Upper lobe of left lung (tissue), 4 donors: ENCODE data around the gene PPP6C.
"Not testable (repeated sequence)": the region's sequence is repeated elsewhere in the genome, so short reads cannot be mapped to it uniquely, and the experiment has no call there.

ENCODE experiments used
- EP300 ChIP-seq, 4 donors: sonication (generic); formaldehyde crosslinking; IDR thresholded peaks; one replicate each; pipeline ENCODE4 v1.5.1; 2017; ENCODE audit warnings: antibody characterized with exemption in 4 of 4, control low read depth in 2 of 4
- POLR2A ChIP-seq, 4 donors: fragments of 450-650 bp; IDR thresholded peaks; one replicate each; pipeline ENCODE4 v1.5.1; 2016 to 2017; ENCODE audit warnings: antibody characterized with exemption in 4 of 4, mild to moderate bottlenecking in 2 of 4
- POLR2AphosphoS5 ChIP-seq, 2 donors: sonication (generic); formaldehyde crosslinking; IDR thresholded peaks; one replicate each; pipeline ENCODE4 v1.5.1; 2017; ENCODE audit warnings: antibody characterized with exemption in 2 of 2
- TF ChIP-seq, protein P1 (sequence below), 6 experiments: fragments of 450-650 bp in 4 of 6; fragments of 200-600 bp in 2 of 6; sonication (generic) in 2 of 6; IDR thresholded peaks; one replicate each; pipeline ENCODE4 v1.5.1; 2016 to 2019; ENCODE audit warnings: antibody characterized with exemption in 6 of 6

DNA sequence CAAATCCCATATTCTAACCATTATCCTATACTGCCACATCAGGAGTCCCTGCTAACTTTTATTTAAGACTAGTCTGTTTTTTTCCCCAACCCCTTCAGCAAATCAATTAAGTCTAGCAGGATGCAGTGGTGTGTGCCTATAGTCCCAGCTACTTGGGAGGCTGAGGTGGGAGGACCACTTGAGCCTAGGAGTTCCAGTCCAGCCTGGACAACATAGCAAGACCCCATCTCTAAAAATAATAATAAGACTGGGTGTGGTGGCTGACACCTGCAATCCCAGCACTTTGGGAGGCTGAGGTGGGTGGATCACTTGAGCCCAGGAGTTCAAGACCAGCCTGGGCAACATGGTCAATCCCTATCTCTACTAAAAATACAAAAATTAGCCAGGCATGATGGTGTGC, 35.3 kb upstream of the PPP6C start:
- TF ChIP-seq EP300, POLR2A, POLR2AphosphoS5 (IDR thresholded peaks at IDR 0.05): not testable (repeated sequence)
- TF ChIP-seq, protein P1, sequence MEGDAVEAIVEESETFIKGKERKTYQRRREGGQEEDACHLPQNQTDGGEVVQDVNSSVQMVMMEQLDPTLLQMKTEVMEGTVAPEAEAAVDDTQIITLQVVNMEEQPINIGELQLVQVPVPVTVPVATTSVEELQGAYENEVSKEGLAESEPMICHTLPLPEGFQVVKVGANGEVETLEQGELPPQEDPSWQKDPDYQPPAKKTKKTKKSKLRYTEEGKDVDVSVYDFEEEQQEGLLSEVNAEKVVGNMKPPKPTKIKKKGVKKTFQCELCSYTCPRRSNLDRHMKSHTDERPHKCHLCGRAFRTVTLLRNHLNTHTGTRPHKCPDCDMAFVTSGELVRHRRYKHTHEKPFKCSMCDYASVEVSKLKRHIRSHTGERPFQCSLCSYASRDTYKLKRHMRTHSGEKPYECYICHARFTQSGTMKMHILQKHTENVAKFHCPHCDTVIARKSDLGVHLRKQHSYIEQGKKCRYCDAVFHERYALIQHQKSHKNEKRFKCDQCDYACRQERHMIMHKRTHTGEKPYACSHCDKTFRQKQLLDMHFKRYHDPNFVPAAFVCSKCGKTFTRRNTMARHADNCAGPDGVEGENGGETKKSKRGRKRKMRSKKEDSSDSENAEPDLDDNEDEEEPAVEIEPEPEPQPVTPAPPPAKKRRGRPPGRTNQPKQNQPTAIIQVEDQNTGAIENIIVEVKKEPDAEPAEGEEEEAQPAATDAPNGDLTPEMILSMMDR (IDR thresholded peaks at IDR 0.05): not testable (repeated sequence)
